Activated T-cell treated with anti-CD3 and anti-CD28 coated beads, Interleukin-2, amount 50 U/mL, for 24 hours (primary cell): ENCODE results near the gene KIF18B.
"Not testable (repeated sequence)": the region's sequence is repeated elsewhere in the genome, so short reads cannot be mapped to it uniquely, and the experiment has no call there.

Experiments
- DNase-seq: peaks from one replicate; pipeline ENCODE4 v3.0.0-alpha.2; 2020
- H3K27ac Mint-ChIP-seq: 2 replicates; pipeline ENCODE4 v1.8.0; 2020; ENCODE audit warnings: mild to moderate bottlenecking, mixed read lengths
- H3K27me3 Mint-ChIP-seq: 2 replicates; pipeline ENCODE4 v1.8.0; 2020; ENCODE audit warnings: mixed read lengths
- H3K36me3 Mint-ChIP-seq: 2 replicates; pipeline ENCODE4 v1.8.0; 2020; ENCODE audit warnings: low read depth, mixed read lengths
- H3K4me1 Mint-ChIP-seq: 2 replicates; pipeline ENCODE4 v1.8.0; 2020; ENCODE audit warnings: low read depth, mixed read lengths
- H3K4me3 Mint-ChIP-seq: 2 replicates; pipeline ENCODE4 v1.8.0; 2020; ENCODE audit warnings: mild to moderate bottlenecking, moderate library complexity, mixed read lengths
- H3K9me3 Mint-ChIP-seq: 2 replicates; pipeline ENCODE4 v1.8.0; 2020; ENCODE audit warnings: mixed read lengths

Gene KIF18B

GRCh38 chr17:44961921-44962350, 14.4 kb upstream of the KIF18B start:
- Mint-ChIP-seq H3K4me1 (peaks cover 9% of the 10 kb centered on the region), H3K36me3 (no peaks in the 10 kb centered on the region), H3K9me3 (no peaks in the 10 kb centered on the region), H3K27me3 (peaks cover 81% of the 10 kb centered on the region), H3K27ac (no peak overlapping the region), H3K4me3 (no peak overlapping the region)
- DNase-seq: no peak

- DNase-seq: no peak
- Mint-ChIP-seq H3K27ac (no peak overlapping the region), H3K36me3 (no peaks in the 10 kb centered on the region), H3K27me3 (peaks cover 79% of the 10 kb centered on the region), H3K4me1 (peaks cover 7% of the 10 kb centered on the region), H3K4me3 (no peak overlapping the region), H3K9me3 (no peaks in the 10 kb centered on the region)
Measured at GRCh38 chr17:44960691-44961090, 13.1 kb upstream of the KIF18B start.

- Mint-ChIP-seq H3K9me3 (no peaks in the 10 kb centered on the region), H3K4me3 (peak overlapping the region; percentile 33), H3K36me3 (no peaks in the 10 kb centered on the region), H3K27ac (no peak overlapping the region), H3K27me3 (peaks cover 72% of the 10 kb centered on the region), H3K4me1 (peaks cover 7% of the 10 kb centered on the region)
- DNase-seq: no peak
Measured at GRCh38 chr17:44959821-44960531, 12.4 kb upstream of the KIF18B start.

GRCh38 chr17:44956998-44957981, 9.7 kb upstream of the KIF18B start:
- H3K4me1 Mint-ChIP-seq: peaks cover 7% of the 10 kb centered on the region
- no peak for DNase-seq
- no peaks in the 10 kb centered on the region for H3K9me3 Mint-ChIP-seq
- no peak overlapping the region for H3K27ac Mint-ChIP-seq
- no peaks in the 10 kb centered on the region for H3K36me3 Mint-ChIP-seq
- peaks cover 50% of the 10 kb centered on the region for H3K27me3 Mint-ChIP-seq
- H3K4me3 Mint-ChIP-seq: no peak overlapping the region

- Mint-ChIP-seq H3K36me3 (no peaks in the 10 kb centered on the region), H3K27me3 (peaks cover 42% of the 10 kb centered on the region), H3K4me1 (peaks cover 7% of the 10 kb centered on the region), H3K27ac (no peak overlapping the region), H3K4me3 (no peak overlapping the region), H3K9me3 (no peaks in the 10 kb centered on the region)
- DNase-seq: no peak
Measured at GRCh38 chr17:44955674-44956425, 8.3 kb upstream of the KIF18B start.

- no peaks in the 10 kb centered on the region for H3K9me3 Mint-ChIP-seq
- no peaks in the 10 kb centered on the region for H3K36me3 Mint-ChIP-seq
- peaks cover 6% of the 10 kb centered on the region for H3K4me1 Mint-ChIP-seq
- no peak overlapping the region for H3K27ac Mint-ChIP-seq
- no peak for DNase-seq
- H3K27me3 Mint-ChIP-seq: peaks cover 20% of the 10 kb centered on the region
- H3K4me3 Mint-ChIP-seq: no peak overlapping the region
Measured at GRCh38 chr17:44952946-44953475, 5.4 kb upstream of the KIF18B start.

GRCh38 chr17:44948315-44948795, 782 bp upstream of the KIF18B start:
- Mint-ChIP-seq H3K4me1 (peaks cover 16% of the 10 kb centered on the region), H3K9me3 (no peaks in the 10 kb centered on the region), H3K27ac (peak overlapping the region; percentile 92), H3K4me3 (peak overlapping the region; percentile 94), H3K27me3 (peaks cover 6% of the 10 kb centered on the region), H3K36me3 (peaks cover 29% of the 10 kb centered on the region)
- DNase-seq: no peak

- Mint-ChIP-seq H3K4me3 (peak overlapping the region; percentile 94), H3K36me3 (peaks cover 40% of the 10 kb centered on the region), H3K4me1 (peaks cover 19% of the 10 kb centered on the region)
- H3K27me3 Mint-ChIP-seq, H3K9me3 Mint-ChIP-seq, H3K27ac Mint-ChIP-seq, DNase-seq: not testable (repeated sequence)
Measured at GRCh38 chr17:44945652-44946051, 1.9 kb downstream of the KIF18B start.

GRCh38 chr17:44942456-44942855, 5.1 kb downstream of the KIF18B start:
- Mint-ChIP-seq H3K9me3 (peaks cover 4% of the 10 kb centered on the region), H3K27ac (no peak overlapping the region), H3K4me1 (peaks cover 10% of the 10 kb centered on the region), H3K27me3 (peaks cover 6% of the 10 kb centered on the region), H3K4me3 (no peak overlapping the region), H3K36me3 (peaks cover 61% of the 10 kb centered on the region)
- no peak for DNase-seq

- H3K4me3 Mint-ChIP-seq: no peak overlapping the region
- no peak for DNase-seq
- H3K27me3 Mint-ChIP-seq: peaks cover 6% of the 10 kb centered on the region
- no peak overlapping the region for H3K27ac Mint-ChIP-seq
- peaks cover 13% of the 10 kb centered on the region for H3K4me1 Mint-ChIP-seq
- peaks cover 55% of the 10 kb centered on the region for H3K36me3 Mint-ChIP-seq
- peaks cover 4% of the 10 kb centered on the region for H3K9me3 Mint-ChIP-seq
Measured at GRCh38 chr17:44941712-44942331, 5.8 kb downstream of the KIF18B start.

- Mint-ChIP-seq H3K4me1 (peaks cover 8% of the 10 kb centered on the region), H3K4me3 (no peak overlapping the region), H3K36me3 (peaks cover 51% of the 10 kb centered on the region), H3K27ac (no peak overlapping the region), H3K27me3 (no peaks in the 10 kb centered on the region), H3K9me3 (peaks cover 4% of the 10 kb centered on the region)
- no peak for DNase-seq
Measured at GRCh38 chr17:44940768-44941167, 6.8 kb downstream of the KIF18B start.

- Mint-ChIP-seq H3K9me3 (peaks cover 4% of the 10 kb centered on the region), H3K36me3 (peaks cover 55% of the 10 kb centered on the region), H3K27ac (no peak overlapping the region), H3K27me3 (no peaks in the 10 kb centered on the region), H3K4me1 (peaks cover 8% of the 10 kb centered on the region), H3K4me3 (no peak overlapping the region)
- DNase-seq: no peak
Measured at GRCh38 chr17:44940317-44940716, 7.3 kb downstream of the KIF18B start.

- no peak for DNase-seq
- H3K36me3 Mint-ChIP-seq: peaks cover 74% of the 10 kb centered on the region
- no peak overlapping the region for H3K4me3 Mint-ChIP-seq
- H3K27me3 Mint-ChIP-seq: no peaks in the 10 kb centered on the region
- peaks cover 4% of the 10 kb centered on the region for H3K9me3 Mint-ChIP-seq
- no peak overlapping the region for H3K27ac Mint-ChIP-seq
- peaks cover 4% of the 10 kb centered on the region for H3K4me1 Mint-ChIP-seq
Measured at GRCh38 chr17:44935116-44935515, 12.5 kb downstream of the KIF18B start.

- peaks cover 4% of the 10 kb centered on the region for H3K9me3 Mint-ChIP-seq
- no peaks in the 10 kb centered on the region for H3K27me3 Mint-ChIP-seq
- no peak for DNase-seq
- H3K4me3 Mint-ChIP-seq: no peak overlapping the region
- peaks cover 4% of the 10 kb centered on the region for H3K4me1 Mint-ChIP-seq
- H3K36me3 Mint-ChIP-seq: peaks cover 75% of the 10 kb centered on the region
- no peak overlapping the region for H3K27ac Mint-ChIP-seq
Measured at GRCh38 chr17:44934745-44935105, 12.8 kb downstream of the KIF18B start.
